GM06990 (cell line): ENCODE measurements around the gene IPO5.
"Not testable (repeated sequence)": the region's sequence is repeated elsewhere in the genome, so short reads cannot be mapped to it uniquely, and the experiment has no call there.

Experiments
- DNase-seq: peaks from one replicate; pipeline ENCODE4 v3.0.0-alpha.2; 2011; ENCODE audit not compliant: insufficient read length; ENCODE audit errors: extremely low read depth
- H3K27me3 ChIP-seq: replicated peaks from 2 replicates; pipeline ENCODE4 v1.6.0; 2011; ENCODE audit warnings: low read length; ENCODE audit not compliant: control insufficient read depth, insufficient read depth
- H3K36me3 ChIP-seq: 2 replicates; pipeline ENCODE4 v1.5.1; 2011; ENCODE audit warnings: low read length; ENCODE audit not compliant: control insufficient read depth, insufficient read depth
- H3K4me3 ChIP-seq: replicated peaks from 2 replicates; pipeline ENCODE4 v1.5.1; 2011; ENCODE audit warnings: low read depth, mild to moderate bottlenecking, control low read depth, low read length
- CTCF ChIP-seq: IDR thresholded peaks from 2 replicates; pipeline ENCODE4 v1.5.1; 2011; ENCODE audit warnings: low read length, control low read depth, mild to moderate bottlenecking, inconsistent platforms; ENCODE audit not compliant: insufficient read depth, poor library complexity, severe bottlenecking

The IPO5 gene

DNA sequence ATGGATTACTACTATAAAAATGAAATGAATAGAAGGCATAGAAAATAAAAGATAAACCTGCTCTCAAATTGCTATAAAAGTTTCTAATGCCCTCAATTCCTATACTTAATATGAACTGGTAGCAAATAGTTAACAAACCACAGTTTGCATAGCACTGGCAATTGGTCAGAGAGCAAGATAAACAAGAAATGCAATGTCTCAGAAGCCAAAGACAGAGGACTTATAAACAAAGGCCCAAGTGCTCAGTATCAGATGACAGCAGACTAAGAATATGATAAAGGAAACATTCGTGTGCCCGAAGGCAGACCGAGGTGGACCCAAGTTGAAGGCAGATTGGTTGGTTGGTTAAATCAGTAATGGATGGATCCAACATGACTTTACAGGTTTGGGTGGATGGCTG lies 50.6 kb downstream of the IPO5 start:
- peaks cover 30% of the 10 kb centered on the region for H3K36me3 ChIP-seq
- no peak for DNase-seq
- H3K27me3 ChIP-seq = no peaks in the 10 kb centered on the region
- no peak overlapping the region for H3K4me3 ChIP-seq
- TF ChIP-seq CTCF = no peak

DNA sequence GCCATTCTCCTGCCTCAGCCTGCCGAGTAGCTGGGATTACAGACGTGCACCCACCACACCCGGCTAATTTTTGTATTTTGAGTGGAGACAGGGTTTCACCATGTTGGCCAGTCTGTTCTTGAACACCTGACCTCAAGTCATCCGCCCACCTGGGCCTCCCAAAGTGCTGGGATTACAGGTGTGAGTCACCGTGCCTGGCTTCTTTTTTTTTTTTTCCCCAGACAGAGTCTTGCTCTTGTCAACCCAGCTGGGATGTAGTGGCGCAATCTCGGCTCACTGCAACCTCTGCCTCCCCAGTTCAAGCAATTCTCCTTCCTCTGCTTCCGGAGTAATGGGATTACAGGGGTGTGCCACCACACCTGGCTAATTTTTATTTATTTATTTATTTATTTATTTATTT lies 51.5 kb downstream of the IPO5 start:
- not testable (repeated sequence) for DNase-seq, H3K4me3 ChIP-seq, H3K27me3 ChIP-seq
- peaks cover 30% of the 10 kb centered on the region for H3K36me3 ChIP-seq

- H3K27me3 ChIP-seq = no peaks in the 10 kb centered on the region
- DNase-seq = no peak
- TF ChIP-seq CTCF = no peak
- no peak overlapping the region for H3K4me3 ChIP-seq
- H3K36me3 ChIP-seq = peaks cover 28% of the 10 kb centered on the region
These were observed 53.5 kb downstream of the IPO5 start for GRCh38 chr13:98007001-98007400.

- no peak for DNase-seq
- TF ChIP-seq CTCF = no peak
- Histone ChIP-seq H3K36me3 (peaks cover 10% of the 10 kb centered on the region), H3K4me3 (no peak overlapping the region), H3K27me3 (no peaks in the 10 kb centered on the region)
These were observed 59.8 kb downstream of the IPO5 start for GRCh38 chr13:98013241-98013640.

GRCh38 chr13:98014766-98015165 lies 61.3 kb downstream of the IPO5 start:
- H3K36me3 ChIP-seq = peaks cover 13% of the 10 kb centered on the region
- no peaks in the 10 kb centered on the region for H3K27me3 ChIP-seq
- TF ChIP-seq CTCF = no peak
- H3K4me3 ChIP-seq = no peak overlapping the region
- no peak for DNase-seq

- Histone ChIP-seq H3K27me3 (no peaks in the 10 kb centered on the region), H3K4me3 (no peak overlapping the region), H3K36me3 (peaks cover 16% of the 10 kb centered on the region)
- DNase-seq = no peak
- no peak for TF ChIP-seq CTCF
These were observed 64.8 kb downstream of the IPO5 start for GRCh38 chr13:98018293-98018692.
